WTC11 (cell line): Measurements from ENCODE around the gene RAB33A. TPM values are rescaled to one million over a fixed set of nuclear protein-coding genes. Genes with fewer than 3 reads are reported as not detected.
"Not testable (repeated sequence)": the region's sequence is repeated elsewhere in the genome, so short reads cannot be mapped to it uniquely, and the experiment has no call there.

Experiments used
- ATAC-seq: fragments of 200-7000 bp; cut with Tn5 transposase; 2 replicates; pipeline ENCODE4 v1.10.0; 2021; ENCODE audit warnings: mild to moderate bottlenecking, moderate library complexity
- CTCF ChIA-PET: fragments of 300-600 bp; sonication (Branson Sonifier 250); formaldehyde crosslinking; loops from one replicate; lab custom pipeline; 2021; ENCODE audit warnings: antibody characterized with exemption; lab: Charles Lee
- POLR2A ChIA-PET: fragments of 350-600 bp; sonication (Branson Sonifier 250); formaldehyde crosslinking; loops from one replicate; lab custom pipeline; 2021; ENCODE audit warnings: antibody characterized with exemption; lab: Charles Lee
- DNase-seq: peaks from one replicate; pipeline ENCODE4 v3.0.0; 2021; ENCODE audit warnings: low spot score
- H3K27ac Mint-ChIP-seq: 2 replicates; pipeline ENCODE4 v1.8.0; 2021; ENCODE audit warnings: mixed read lengths
- H3K27me3 Mint-ChIP-seq: 2 replicates; pipeline ENCODE4 v1.8.0; 2021; ENCODE audit warnings: low read depth, mild to moderate bottlenecking, moderate library complexity, mixed read lengths
- H3K36me3 Mint-ChIP-seq: 2 replicates; pipeline ENCODE4 v1.8.0; 2021; ENCODE audit warnings: mixed read lengths
- H3K4me1 Mint-ChIP-seq: 2 replicates; pipeline ENCODE4 v1.8.0; 2022; ENCODE audit warnings: mixed read lengths
- H3K4me3 Mint-ChIP-seq: 2 replicates; pipeline ENCODE4 v1.8.0; 2021; ENCODE audit warnings: mild to moderate bottlenecking, moderate library complexity, mixed read lengths
- H3K9me3 Mint-ChIP-seq: 2 replicates; pipeline ENCODE4 v1.8.0; 2021; ENCODE audit warnings: mixed read lengths
- CBFB ChIP-seq: sonication (generic); formaldehyde crosslinking; IDR thresholded peaks from 2 replicates; pipeline ENCODE4 v1.8.1; 2022; ENCODE audit warnings: mild to moderate bottlenecking, low read depth, missing genetic modification reagents
- ELF4 ChIP-seq: sonication (generic); formaldehyde crosslinking; IDR thresholded peaks from 2 replicates; pipeline ENCODE4 v1.8.1; 2022; ENCODE audit warnings: low read depth, mild to moderate bottlenecking, moderate library complexity, missing genetic modification reagents
- GABPB1 ChIP-seq: sonication (generic); formaldehyde crosslinking; IDR thresholded peaks from 2 replicates; pipeline ENCODE4 v1.8.1; 2023; ENCODE audit warnings: mild to moderate bottlenecking, missing genetic modification reagents
- HMGA2 ChIP-seq: fragments of 250-450 bp; sonication (Bioruptor Pico); IDR thresholded peaks from 2 replicates; pipeline ENCODE4 v1.4.0; 2021; ENCODE audit warnings: mild to moderate bottlenecking, moderate library complexity
- MYBL2 ChIP-seq: sonication (generic); formaldehyde crosslinking; IDR thresholded peaks from 2 replicates; pipeline ENCODE4 v1.8.1; 2023; ENCODE audit warnings: mild to moderate bottlenecking, moderate library complexity, missing genetic modification reagents
- NR3C1 ChIP-seq: sonication (generic); formaldehyde crosslinking; conservative IDR thresholded peaks from 2 replicates; pipeline ENCODE4 v1.8.1; 2023; ENCODE audit warnings: low read depth, mild to moderate bottlenecking, missing genetic modification reagents
- TCF7 ChIP-seq: sonication (generic); formaldehyde crosslinking; IDR thresholded peaks from 2 replicates; pipeline ENCODE4 v1.8.0; 2022; ENCODE audit warnings: mild to moderate bottlenecking, low read depth, missing genetic modification reagents, moderate library complexity
- TP53 ChIP-seq: sonication (generic); formaldehyde crosslinking; IDR thresholded peaks from 2 replicates; pipeline ENCODE4 v1.8.1; 2023; ENCODE audit warnings: mild to moderate bottlenecking, missing genetic modification reagents
- ZNF232 ChIP-seq: sonication (generic); formaldehyde crosslinking; IDR thresholded peaks from 2 replicates; pipeline ENCODE4 v1.8.0; 2022; ENCODE audit warnings: mild to moderate bottlenecking, missing genetic modification reagents
- total RNA-seq: library from RNA; stranded (reverse); gene quantifications from 3 replicates; pipeline ENCODE4 v1.2.3, GENCODE V29; 2021
- TF ChIP-seq, protein P1 (sequence below): sonication (generic); formaldehyde crosslinking; IDR thresholded peaks from 2 replicates; pipeline ENCODE4 v1.8.0; 2022; ENCODE audit warnings: mild to moderate bottlenecking, missing genetic modification reagents
- TF ChIP-seq, protein P2 (sequence below): sonication (generic); formaldehyde crosslinking; IDR thresholded peaks from 2 replicates; pipeline ENCODE4 v1.8.1; 2023; ENCODE audit warnings: mild to moderate bottlenecking, missing genetic modification reagents, moderate library complexity
- TF ChIP-seq, protein P3 (sequence below): fragments of 250-450 bp; sonication (Bioruptor Pico); IDR thresholded peaks from 2 replicates; pipeline ENCODE4 v1.9.0; 2021; ENCODE audit warnings: mild to moderate bottlenecking

The RAB33A gene
- total RNA-seq, 1 experiment from 2014 or later = 2.1 TPM

DNA sequence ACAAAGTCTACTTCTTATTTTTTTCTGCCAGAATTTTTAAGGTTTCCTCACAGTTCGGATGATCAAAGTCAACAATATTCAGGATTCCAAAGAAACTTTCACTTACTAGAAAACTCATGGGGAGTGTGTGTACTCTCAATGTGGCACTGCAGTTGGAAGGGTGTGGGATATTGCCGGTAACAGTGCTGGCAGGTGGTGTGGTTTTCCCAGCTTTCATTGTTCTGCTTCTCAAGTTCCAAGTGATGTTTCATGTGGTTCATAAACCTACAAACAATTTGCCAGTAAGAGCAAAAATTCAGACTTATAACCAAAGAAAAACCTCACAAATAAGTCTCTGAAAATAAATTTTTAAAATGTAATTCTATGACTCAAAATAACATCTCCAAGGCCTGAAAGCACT lies 57.1 kb downstream of the RAB33A start:
- POLR2A ChIA-PET = no interaction called here
- Mint-ChIP-seq H3K27me3 (no peaks in the 10 kb centered on the region), H3K27ac (no peak overlapping the region), H3K4me1 (no peaks in the 10 kb centered on the region), H3K36me3 (peaks cover 35% of the 10 kb centered on the region), H3K4me3 (no peak overlapping the region), H3K9me3 (no peaks in the 10 kb centered on the region)
- CTCF ChIA-PET = no interaction called here
- DNase-seq = no peak
- TF ChIP-seq TCF7 = no peak
- no peak for TF ChIP-seq MYBL2 (CRISPR knock-in tag)
- TF ChIP-seq GABPB1 (CRISPR knock-in tag) = no peak
- TF ChIP-seq, protein P1, sequence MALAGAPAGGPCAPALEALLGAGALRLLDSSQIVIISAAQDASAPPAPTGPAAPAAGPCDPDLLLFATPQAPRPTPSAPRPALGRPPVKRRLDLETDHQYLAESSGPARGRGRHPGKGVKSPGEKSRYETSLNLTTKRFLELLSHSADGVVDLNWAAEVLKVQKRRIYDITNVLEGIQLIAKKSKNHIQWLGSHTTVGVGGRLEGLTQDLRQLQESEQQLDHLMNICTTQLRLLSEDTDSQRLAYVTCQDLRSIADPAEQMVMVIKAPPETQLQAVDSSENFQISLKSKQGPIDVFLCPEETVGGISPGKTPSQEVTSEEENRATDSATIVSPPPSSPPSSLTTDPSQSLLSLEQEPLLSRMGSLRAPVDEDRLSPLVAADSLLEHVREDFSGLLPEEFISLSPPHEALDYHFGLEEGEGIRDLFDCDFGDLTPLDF (CRISPR knock-in tag) = no peak
- TF ChIP-seq, protein P2, sequence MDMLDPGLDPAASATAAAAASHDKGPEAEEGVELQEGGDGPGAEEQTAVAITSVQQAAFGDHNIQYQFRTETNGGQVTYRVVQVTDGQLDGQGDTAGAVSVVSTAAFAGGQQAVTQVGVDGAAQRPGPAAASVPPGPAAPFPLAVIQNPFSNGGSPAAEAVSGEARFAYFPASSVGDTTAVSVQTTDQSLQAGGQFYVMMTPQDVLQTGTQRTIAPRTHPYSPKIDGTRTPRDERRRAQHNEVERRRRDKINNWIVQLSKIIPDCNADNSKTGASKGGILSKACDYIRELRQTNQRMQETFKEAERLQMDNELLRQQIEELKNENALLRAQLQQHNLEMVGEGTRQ (CRISPR knock-in tag) = no peak
- no peak for TF ChIP-seq CBFB (CRISPR knock-in tag)
- TF ChIP-seq, protein P3, sequence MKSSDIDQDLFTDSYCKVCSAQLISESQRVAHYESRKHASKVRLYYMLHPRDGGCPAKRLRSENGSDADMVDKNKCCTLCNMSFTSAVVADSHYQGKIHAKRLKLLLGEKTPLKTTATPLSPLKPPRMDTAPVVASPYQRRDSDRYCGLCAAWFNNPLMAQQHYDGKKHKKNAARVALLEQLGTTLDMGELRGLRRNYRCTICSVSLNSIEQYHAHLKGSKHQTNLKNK (CRISPR knock-in tag) = no peak
- no peak for TF ChIP-seq NR3C1 (CRISPR knock-in tag)
- TF ChIP-seq HMGA2 (CRISPR knock-in tag) = no peak
- TF ChIP-seq ELF4 = no peak
- no peak for TF ChIP-seq ZNF232 (CRISPR knock-in tag)
- no peak for TF ChIP-seq TP53
- no peak for ATAC-seq

DNA sequence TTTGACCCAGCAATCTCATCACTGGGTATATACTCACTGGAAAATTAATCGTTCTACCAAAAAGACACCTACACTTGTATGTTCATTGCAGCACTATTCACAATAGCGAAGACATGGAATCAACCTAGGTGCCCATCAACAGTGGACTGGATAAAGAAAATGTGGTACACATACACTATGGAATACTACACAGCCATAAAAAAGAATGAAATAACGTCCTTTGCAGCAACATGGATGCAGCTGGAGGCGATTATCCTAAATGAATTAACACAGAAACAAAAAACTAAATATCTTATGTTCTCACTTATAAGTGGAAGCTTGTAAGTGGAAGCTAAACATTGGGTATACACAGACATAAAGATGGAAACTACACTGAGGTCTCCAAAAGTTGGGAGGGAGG lies 59.4 kb downstream of the RAB33A start:
- peaks cover 31% of the 10 kb centered on the region for H3K36me3 Mint-ChIP-seq
- H3K4me3 Mint-ChIP-seq, DNase-seq, CTCF ChIA-PET, H3K4me1 Mint-ChIP-seq, ATAC-seq, H3K27me3 Mint-ChIP-seq, H3K27ac Mint-ChIP-seq, H3K9me3 Mint-ChIP-seq: not testable (repeated sequence)
- POLR2A ChIA-PET = interaction anchor here (0.6 kb wide), 1 partner anchor 267 kb away, joined by 3 read pairs; no protein-coding TSS in a partner anchor

Other genes starting within 250 kb of the RAB33A start
- gene BCORL1, start 189.3 kb upstream of the RAB33A start, total RNA-seq = 9.3 to 12.0 TPM (median 9.6 TPM) in 3 replicates
- gene ELF4, start 61.5 kb upstream of the RAB33A start, total RNA-seq = 1.7 to 1.9 TPM (median 1.9 TPM) in 3 replicates
- 53.5 to 55.9 TPM (median 55.0 TPM) in 3 replicates for gene AIFM1, start 6.1 kb upstream of the RAB33A start, total RNA-seq
- 11.8 to 15.0 TPM (median 12.1 TPM) in 3 replicates for gene ZNF280C, start 96.9 kb downstream of the RAB33A start, total RNA-seq
- gene SLC25A14, start 168.0 kb downstream of the RAB33A start, total RNA-seq = 14.5 to 21.2 TPM (median 16.1 TPM) in 3 replicates
- gene GPR119, start 213.7 kb downstream of the RAB33A start, total RNA-seq = not detected in 3 replicates
- 20.7 to 23.4 TPM (median 21.2 TPM) in 3 replicates for gene RBMX2, start 230.0 kb downstream of the RAB33A start, total RNA-seq